Esophagus (tissue), 2 donors: ENCODE results near the gene DISC1. TPM values are rescaled to one million over a fixed set of nuclear protein-coding genes. Genes with fewer than 3 reads are reported as not detected.

Source experiments
- H3K27ac ChIP-seq, 2 donors: one replicate each; pipeline ENCODE4 v1.5.1; 2013; ENCODE audit warnings: low read depth in 2 of 2, mild to moderate bottlenecking in 2 of 2, inconsistent platforms in 1 of 2, low read length in 1 of 2, moderate library complexity in 1 of 2
- H3K27me3 ChIP-seq, 2 donors: one replicate each; pipeline ENCODE4 v1.6.1; 2013; ENCODE audit warnings: low read length in 2 of 2, control low read depth in 1 of 2, mild to moderate bottlenecking in 1 of 2; ENCODE audit not compliant: insufficient read depth in 2 of 2, control insufficient read depth in 1 of 2
- H3K36me3 ChIP-seq, 2 donors: one replicate each; pipeline ENCODE4 v1.6.1; 2013; ENCODE audit warnings: low read length in 1 of 2; ENCODE audit not compliant: control insufficient read depth in 2 of 2, insufficient read depth in 2 of 2
- H3K4me1 ChIP-seq, 2 donors: one replicate each; pipeline ENCODE4 v1.6.1; 2013; ENCODE audit warnings: low read length in 1 of 2; ENCODE audit not compliant: control insufficient read depth in 2 of 2, insufficient read depth in 2 of 2
- H3K4me3 ChIP-seq, 2 donors: one replicate each; pipeline ENCODE4 v1.5.1; 2013; ENCODE audit warnings: low read length in 2 of 2, mild to moderate bottlenecking in 2 of 2, low read depth in 1 of 2, moderate library complexity in 1 of 2
- H3K9me3 ChIP-seq, 2 donors: one replicate each; pipeline ENCODE4 v1.6.1; 2013; ENCODE audit warnings: mild to moderate bottlenecking in 2 of 2, low read depth in 1 of 2, low read length in 1 of 2, moderate library complexity in 1 of 2; ENCODE audit not compliant: control insufficient read depth in 2 of 2, insufficient read depth in 1 of 2
- WGBS, 2 donors: extraction: QIAGEN DNeasy Blood & Tissue Kit; methylation state at CpG; one replicate each; pipeline ENCODE4 v1.1.7; 2013; 5-methylcytosine and 5-hydroxymethylcytosine counted together
- polyA plus RNA-seq, 2 donors: library from polyadenylated mRNA; stranded (reverse); fragments of 200-250 nt; gene quantifications; one replicate each; pipeline ENCODE4 v1.2.3, GENCODE V29; 2013
- donor health status: healthy with polysubstance abuse.
- donor health status: Bipolar disorder and iron deficiency.

The DISC1 gene
- polyA plus RNA-seq, 2 donors: 0.41 to 0.79 TPM

- H3K27me3 ChIP-seq: no peaks in the 10 kb centered on the region
- H3K36me3 ChIP-seq: no peaks in the 10 kb centered on the region
- H3K4me1 ChIP-seq: peaks cover 0 to 3% of the 10 kb centered on the region in 2 donors
- no peak overlapping the region for H3K27ac ChIP-seq
- H3K9me3 ChIP-seq: no peaks in the 10 kb centered on the region
- no peak overlapping the region for H3K4me3 ChIP-seq
- 82 to 90% methylated on average over 7 of the region's 7 CpGs for WGBS, 2 donors
These were observed 211.9 kb downstream of the DISC1 start for GRCh38 chr1:231838521-231838920.

GRCh38 chr1:231839999-231840398, 213.4 kb downstream of the DISC1 start:
- Histone ChIP-seq H3K9me3 (no peaks in the 10 kb centered on the region), H3K4me3 (no peak overlapping the region), H3K4me1 (peaks cover 0 to 3% of the 10 kb centered on the region in 2 donors), H3K36me3 (no peaks in the 10 kb centered on the region), H3K27ac (no peak overlapping the region), H3K27me3 (no peaks in the 10 kb centered on the region)
- 83 to 96% methylated on average over 2 of the region's 2 CpGs for WGBS, 2 donors

- 72 to 74% methylated on average over 5 of the region's 5 CpGs for WGBS, 2 donors
- Histone ChIP-seq H3K36me3 (no peaks in the 10 kb centered on the region), H3K27ac (no peak overlapping the region), H3K4me3 (no peak overlapping the region), H3K4me1 (peaks cover 0 to 3% of the 10 kb centered on the region in 2 donors), H3K27me3 (no peaks in the 10 kb centered on the region), H3K9me3 (no peaks in the 10 kb centered on the region)
These were observed 215.2 kb downstream of the DISC1 start for GRCh38 chr1:231841616-231842344.

GRCh38 chr1:231842441-231842840, 215.9 kb downstream of the DISC1 start:
- Histone ChIP-seq H3K4me3 (no peak overlapping the region), H3K27me3 (no peaks in the 10 kb centered on the region), H3K4me1 (peaks cover 0 to 3% of the 10 kb centered on the region in 2 donors), H3K27ac (no peak overlapping the region), H3K36me3 (no peaks in the 10 kb centered on the region), H3K9me3 (no peaks in the 10 kb centered on the region)
- 79 to 81% methylated on average over 1 of the region's 1 CpG for WGBS, 2 donors

- Histone ChIP-seq H3K9me3 (no peaks in the 10 kb centered on the region), H3K27ac (no peak overlapping the region), H3K4me3 (no peak overlapping the region), H3K4me1 (peaks cover 0 to 3% of the 10 kb centered on the region in 2 donors), H3K27me3 (no peaks in the 10 kb centered on the region), H3K36me3 (no peaks in the 10 kb centered on the region)
- WGBS, 2 donors: 48 to 54% methylated on average over 7 of the region's 7 CpGs
These were observed 218.5 kb downstream of the DISC1 start for GRCh38 chr1:231844986-231845502.

GRCh38 chr1:231847612-231848397, 221.2 kb downstream of the DISC1 start:
- Histone ChIP-seq H3K27ac (no peak overlapping the region), H3K36me3 (no peaks in the 10 kb centered on the region), H3K4me3 (no peak overlapping the region), H3K9me3 (no peaks in the 10 kb centered on the region), H3K27me3 (no peaks in the 10 kb centered on the region), H3K4me1 (no peaks in the 10 kb centered on the region)
- WGBS, 2 donors: 82 to 85% methylated on average over 7 of the region's 7 CpGs

- H3K9me3 ChIP-seq: no peaks in the 10 kb centered on the region
- H3K4me3 ChIP-seq: no peak overlapping the region
- H3K4me1 ChIP-seq: no peaks in the 10 kb centered on the region
- no peaks in the 10 kb centered on the region for H3K27me3 ChIP-seq
- WGBS, 2 donors: 92% methylated on average over 5 of the region's 5 CpGs
- no peak overlapping the region for H3K27ac ChIP-seq
- H3K36me3 ChIP-seq: no peaks in the 10 kb centered on the region
These were observed 223.4 kb downstream of the DISC1 start for GRCh38 chr1:231849981-231850380.

GRCh38 chr1:231850786-231851185, 224.2 kb downstream of the DISC1 start:
- Histone ChIP-seq H3K4me1 (no peaks in the 10 kb centered on the region), H3K27me3 (no peaks in the 10 kb centered on the region), H3K4me3 (no peak overlapping the region), H3K27ac (no peak overlapping the region), H3K36me3 (no peaks in the 10 kb centered on the region), H3K9me3 (no peaks in the 10 kb centered on the region)
- WGBS, 2 donors: 89 to 90% methylated on average over 5 of the region's 5 CpGs

- H3K27ac ChIP-seq: no peak overlapping the region
- no peaks in the 10 kb centered on the region for H3K4me1 ChIP-seq
- no peaks in the 10 kb centered on the region for H3K27me3 ChIP-seq
- H3K9me3 ChIP-seq: no peaks in the 10 kb centered on the region
- no peaks in the 10 kb centered on the region for H3K36me3 ChIP-seq
- WGBS, 2 donors: 88 to 90% methylated on average over 7 of the region's 7 CpGs
- no peak overlapping the region for H3K4me3 ChIP-seq
These were observed 227.1 kb downstream of the DISC1 start for GRCh38 chr1:231853588-231854207.
